Peyer's patch (tissue), 4 donors: Measurements from ENCODE around the gene THAP4.

ENCODE experiments used
- POLR2A ChIP-seq, 2 donors: fragments of 450-650 bp; IDR thresholded peaks; one replicate each; pipeline ENCODE4 v1.5.1; 2017; ENCODE audit warnings: antibody characterized with exemption in 2 of 2, mild to moderate bottlenecking in 2 of 2, moderate library complexity in 2 of 2
- TF ChIP-seq, protein P1 (sequence below), 6 experiments: fragments of 450-650 bp in 4 of 6; fragments of 200-600 bp in 2 of 6; sonication (generic) in 1 of 6; IDR thresholded peaks; one replicate each; pipeline ENCODE4 v1.5.1; 2017 to 2019; ENCODE audit warnings: antibody characterized with exemption in 6 of 6, mild to moderate bottlenecking in 3 of 6, moderate library complexity in 1 of 6

GRCh38 chr2:241676665-241677064 lies 39.7 kb upstream of the THAP4 start:
- TF ChIP-seq, protein P1, sequence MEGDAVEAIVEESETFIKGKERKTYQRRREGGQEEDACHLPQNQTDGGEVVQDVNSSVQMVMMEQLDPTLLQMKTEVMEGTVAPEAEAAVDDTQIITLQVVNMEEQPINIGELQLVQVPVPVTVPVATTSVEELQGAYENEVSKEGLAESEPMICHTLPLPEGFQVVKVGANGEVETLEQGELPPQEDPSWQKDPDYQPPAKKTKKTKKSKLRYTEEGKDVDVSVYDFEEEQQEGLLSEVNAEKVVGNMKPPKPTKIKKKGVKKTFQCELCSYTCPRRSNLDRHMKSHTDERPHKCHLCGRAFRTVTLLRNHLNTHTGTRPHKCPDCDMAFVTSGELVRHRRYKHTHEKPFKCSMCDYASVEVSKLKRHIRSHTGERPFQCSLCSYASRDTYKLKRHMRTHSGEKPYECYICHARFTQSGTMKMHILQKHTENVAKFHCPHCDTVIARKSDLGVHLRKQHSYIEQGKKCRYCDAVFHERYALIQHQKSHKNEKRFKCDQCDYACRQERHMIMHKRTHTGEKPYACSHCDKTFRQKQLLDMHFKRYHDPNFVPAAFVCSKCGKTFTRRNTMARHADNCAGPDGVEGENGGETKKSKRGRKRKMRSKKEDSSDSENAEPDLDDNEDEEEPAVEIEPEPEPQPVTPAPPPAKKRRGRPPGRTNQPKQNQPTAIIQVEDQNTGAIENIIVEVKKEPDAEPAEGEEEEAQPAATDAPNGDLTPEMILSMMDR (IDR thresholded peaks at IDR 0.05) = no peak
- TF ChIP-seq POLR2A (IDR thresholded peaks at IDR 0.05) = no peak
